ENCODE data around the gene SETD4.
"Not testable (repeated sequence)": the region's sequence is repeated elsewhere in the genome, so short reads cannot be mapped to it uniquely, and the experiment has no call there.

Gene SETD4

DNA sequence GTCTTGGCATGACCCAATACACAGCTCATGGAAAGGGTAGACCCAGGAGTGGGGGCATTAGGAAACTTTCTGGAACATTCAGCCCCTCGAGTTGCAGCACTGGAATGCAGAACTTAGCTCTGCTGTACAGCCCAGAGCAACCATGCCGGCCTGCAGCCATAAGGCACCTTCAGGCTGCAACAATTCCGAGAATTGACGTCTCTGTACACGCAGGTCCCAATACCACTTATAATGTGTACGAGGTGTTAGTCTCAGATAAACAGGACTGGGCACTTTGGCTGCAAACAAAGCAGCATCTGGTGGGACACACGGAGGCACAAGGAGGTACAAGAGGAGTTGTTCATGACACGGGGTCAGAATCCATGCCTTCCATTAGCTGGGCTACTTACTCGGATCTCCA, 17.4 kb upstream of the SETD4 start:
- no peak for DNase-seq (ENCODE audit: low read depth)

DNA sequence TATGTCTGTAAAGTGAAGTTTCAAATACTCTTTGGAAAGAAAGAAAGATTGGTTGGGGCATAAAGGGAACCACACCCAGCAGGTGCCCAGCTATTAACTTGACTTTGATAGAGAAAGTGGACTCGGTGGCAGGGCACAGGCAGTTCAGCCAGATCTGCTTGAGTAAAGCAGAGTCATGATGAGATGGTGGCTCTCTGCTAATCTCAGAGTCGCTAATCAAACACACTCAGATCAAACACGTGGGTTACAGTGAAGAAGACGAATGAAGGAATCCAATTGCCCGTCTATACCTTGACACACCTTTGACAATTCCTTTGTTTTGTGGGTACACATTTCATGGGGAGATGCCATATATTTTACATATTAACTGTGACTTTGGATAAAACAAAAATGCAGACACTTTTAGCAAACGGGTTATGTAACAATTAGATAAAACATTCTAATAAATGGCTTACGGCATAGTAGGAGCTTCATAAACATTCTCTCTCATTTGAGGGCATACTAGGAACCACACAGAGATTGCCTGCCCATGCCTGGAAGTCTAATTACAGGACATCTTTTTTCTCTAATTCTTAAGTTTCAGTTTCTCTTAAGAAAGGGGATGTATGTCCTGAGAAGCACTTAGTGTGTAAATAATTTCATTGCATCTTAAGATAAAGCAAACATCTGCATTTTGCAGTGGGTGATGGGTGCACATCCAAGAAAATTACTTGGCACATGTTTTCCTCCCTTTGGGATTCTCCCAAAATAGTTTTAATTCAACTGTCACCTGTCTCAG, 16.7 kb upstream of the SETD4 start:
- no peak for DNase-seq (ENCODE audit: low read depth)

DNA sequence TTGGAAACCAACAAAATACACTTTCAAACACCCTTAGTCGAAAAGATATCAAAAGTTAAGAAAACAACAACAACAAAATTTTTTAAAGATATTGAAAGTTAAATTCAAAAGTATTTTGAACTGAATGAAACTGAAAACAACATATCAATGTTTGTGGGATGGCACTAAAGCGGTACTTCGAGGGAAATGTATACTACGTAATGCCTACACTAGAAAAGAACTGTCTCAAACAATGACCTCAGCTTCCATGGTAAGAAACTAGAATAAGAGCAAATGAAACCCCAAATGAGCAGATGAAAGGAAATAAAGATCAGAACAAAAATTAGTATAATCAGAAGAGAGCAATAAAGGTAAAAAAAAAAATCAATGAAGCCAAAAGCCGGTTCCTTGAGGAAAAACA, 15.6 kb upstream of the SETD4 start:
- no peak for DNase-seq (ENCODE audit: low read depth)

DNA sequence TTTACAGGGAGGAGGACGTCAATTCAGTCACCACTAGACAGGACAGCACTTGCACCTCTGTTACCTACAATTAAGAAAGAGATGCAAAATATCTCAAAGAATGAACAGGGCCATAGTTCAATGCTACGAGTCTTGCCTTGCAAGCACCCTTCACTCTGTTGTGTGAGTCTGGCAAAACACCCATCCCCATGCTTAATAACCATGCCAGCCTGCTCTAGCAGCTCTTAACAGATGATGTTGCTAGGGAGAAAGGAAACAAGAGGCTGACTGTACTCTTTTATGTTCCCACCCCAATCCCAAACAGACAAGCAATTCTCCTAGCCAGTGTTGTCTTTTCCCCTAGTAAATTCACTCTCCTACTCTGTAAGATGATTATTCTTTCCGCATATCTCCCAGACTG, 14.8 kb upstream of the SETD4 start:
- no peak for DNase-seq (ENCODE audit: low read depth)

DNA sequence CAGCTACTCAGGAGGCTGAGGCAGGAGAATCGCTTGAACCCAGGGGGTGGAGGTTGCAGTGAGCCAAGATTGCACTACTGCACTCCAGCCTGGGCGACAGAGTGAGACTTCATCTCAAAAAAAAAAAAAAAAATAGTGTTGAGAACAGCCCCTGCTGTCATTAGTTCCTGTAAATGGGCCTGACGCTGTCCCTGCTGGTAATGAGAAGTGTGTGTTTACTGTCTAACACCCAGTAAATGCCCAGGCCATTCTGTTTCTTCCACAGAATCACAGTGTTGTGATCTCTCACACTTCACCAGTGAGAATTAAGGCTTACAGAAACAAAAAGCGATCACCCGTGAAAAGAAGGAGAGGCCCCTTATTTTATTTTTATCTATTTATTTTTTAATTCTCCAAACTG, 13.6 kb upstream of the SETD4 start:
- DNase-seq (ENCODE audit: low read depth) = not testable (repeated sequence)

DNA sequence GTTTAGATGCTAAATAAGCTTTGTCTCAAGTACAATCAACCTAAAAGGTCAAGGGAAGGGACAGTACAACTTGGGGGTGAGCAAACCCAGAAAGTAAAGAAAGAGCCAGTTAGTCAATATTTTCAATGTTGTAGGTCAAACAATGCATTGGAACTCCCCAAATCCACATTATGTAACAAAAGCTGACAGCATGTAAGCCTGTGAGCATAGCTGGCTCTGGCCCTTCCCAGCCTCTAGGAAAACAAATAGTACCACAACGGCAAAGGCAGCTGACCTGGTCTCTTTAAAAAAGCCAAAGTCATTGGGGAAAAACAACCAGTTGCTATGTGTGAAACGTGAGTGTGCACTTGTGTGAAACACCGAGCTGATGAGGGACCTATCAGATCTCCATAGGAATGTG, 12.9 kb upstream of the SETD4 start:
- DNase-seq (ENCODE audit: low read depth) = no peak

DNA sequence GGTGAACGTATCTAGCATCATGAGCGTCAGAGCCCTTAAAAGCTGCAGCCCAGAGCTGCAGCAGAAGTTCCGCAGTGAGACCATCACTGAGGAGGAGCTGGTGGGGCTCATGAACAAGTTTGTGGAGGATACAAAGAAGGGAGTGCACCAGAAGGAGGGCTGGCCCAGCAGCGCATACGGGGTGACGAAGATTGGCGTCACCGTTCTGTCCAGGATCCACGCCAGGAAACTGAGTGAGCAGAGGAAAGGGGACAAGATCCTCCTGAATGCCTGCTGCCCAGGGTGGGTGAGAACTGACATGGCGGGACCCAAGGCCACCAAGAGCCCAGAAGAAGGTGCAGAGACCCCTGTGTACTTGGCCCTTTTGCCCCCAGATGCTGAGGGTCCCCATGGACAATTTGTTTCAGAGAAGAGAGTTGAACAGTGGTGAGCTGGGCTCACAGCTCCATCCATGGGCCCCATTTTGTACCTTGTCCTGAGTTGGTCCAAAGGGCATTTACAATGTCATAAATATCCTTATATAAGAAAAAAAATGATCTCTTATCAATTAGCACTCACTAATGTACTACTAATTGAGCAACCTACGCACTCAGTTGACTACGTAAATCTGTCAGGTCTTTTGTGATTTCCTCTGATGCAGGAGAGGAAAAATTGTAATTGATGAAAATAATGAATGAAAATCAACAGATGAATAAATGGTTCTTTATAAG, 12.3 kb upstream of the SETD4 start:
- DNase-seq (ENCODE audit: low read depth) = no peak

DNA sequence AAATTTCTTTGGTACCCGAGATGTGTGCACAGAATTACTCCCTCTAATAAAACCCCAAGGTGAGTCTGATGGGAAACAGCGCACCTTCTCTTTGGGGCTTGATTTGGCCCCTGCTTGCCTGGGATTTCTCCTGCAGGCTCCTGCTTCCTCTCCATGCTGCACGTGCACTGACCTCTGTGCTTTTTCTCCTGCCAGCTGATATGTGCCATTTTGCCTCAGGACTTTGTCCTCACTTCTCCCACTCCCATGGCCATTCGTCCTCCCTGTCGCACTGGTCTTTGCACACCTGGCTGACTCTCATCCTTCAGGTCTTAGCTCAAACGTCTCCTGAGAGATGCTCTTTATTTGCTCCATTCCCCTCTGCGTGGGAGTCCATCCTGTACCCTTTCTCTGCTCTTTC, 10.7 kb upstream of the SETD4 start:
- DNase-seq (ENCODE audit: low read depth) = no peak

DNA sequence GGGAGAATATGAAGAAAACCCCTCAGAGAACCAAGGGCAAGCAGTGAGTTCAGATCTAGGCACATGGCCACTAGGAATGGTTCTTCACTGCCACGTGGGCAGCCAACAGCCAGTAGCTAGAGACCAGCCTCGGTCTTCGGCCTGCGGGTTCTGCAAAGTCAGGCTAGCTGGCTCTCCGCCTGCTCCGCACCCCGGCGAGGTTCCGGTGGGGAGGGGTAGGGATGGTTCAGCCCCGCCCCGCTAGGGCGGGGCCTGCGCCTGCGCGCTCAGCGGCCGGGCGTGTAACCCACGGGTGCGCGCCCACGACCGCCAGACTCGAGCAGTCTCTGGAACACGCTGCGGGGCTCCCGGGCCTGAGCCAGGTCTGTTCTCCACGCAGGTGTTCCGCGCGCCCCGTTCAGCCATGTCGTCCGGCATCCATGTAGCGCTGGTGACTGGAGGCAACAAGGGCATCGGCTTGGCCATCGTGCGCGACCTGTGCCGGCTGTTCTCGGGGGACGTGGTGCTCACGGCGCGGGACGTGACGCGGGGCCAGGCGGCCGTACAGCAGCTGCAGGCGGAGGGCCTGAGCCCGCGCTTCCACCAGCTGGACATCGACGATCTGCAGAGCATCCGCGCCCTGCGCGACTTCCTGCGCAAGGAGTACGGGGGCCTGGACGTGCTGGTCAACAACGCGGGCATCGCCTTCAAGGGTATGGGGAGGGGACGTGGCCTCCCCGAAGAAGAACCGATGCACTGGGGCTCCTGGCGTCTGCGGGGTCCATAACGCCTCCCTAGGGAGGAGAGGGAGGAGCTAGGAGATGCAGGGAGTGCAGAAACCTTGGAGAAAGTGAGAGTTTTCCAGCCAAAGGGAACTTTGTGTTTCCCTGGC, 9.6 kb upstream of the SETD4 start, which contains the start of gene CBR1:
CBR1 (plus strand) TSS at position 312 of the 871 bp plus-strand sequence; CDS start at position 404, 92 bp downstream.
- peak; percentile 84 for DNase-seq (ENCODE audit: low read depth)

DNA sequence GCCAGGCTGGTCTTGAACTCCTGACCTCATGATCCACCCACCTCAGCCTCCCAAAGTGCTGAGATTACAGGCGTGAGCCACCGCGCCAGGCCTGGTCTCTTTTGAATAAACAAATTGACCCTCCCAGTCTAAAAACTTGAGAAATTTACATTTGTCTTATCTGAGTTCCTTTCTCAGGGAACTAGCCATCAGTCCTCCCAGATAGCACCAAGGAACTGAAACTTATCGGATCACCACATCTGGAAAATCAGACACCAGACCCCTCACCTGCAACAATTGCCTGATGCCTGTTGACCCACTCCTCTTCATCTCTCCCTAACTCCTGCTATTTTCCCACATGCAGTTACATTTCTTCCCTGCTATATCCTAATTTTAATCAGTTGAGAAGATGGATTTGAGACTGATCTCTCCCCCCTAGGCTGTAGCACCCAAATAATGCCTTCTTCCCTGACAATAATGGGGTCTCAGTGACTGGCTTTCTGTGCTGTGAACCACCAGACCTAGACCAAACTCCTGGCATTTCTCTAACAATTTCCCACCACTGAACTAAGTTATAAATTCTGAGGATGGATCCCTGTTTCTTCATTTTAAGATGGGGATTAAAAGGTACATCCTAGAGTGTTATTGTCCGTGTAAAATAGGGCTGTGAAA, 8.5 kb upstream of the SETD4 start:
- DNase-seq (ENCODE audit: low read depth) = no peak

DNA sequence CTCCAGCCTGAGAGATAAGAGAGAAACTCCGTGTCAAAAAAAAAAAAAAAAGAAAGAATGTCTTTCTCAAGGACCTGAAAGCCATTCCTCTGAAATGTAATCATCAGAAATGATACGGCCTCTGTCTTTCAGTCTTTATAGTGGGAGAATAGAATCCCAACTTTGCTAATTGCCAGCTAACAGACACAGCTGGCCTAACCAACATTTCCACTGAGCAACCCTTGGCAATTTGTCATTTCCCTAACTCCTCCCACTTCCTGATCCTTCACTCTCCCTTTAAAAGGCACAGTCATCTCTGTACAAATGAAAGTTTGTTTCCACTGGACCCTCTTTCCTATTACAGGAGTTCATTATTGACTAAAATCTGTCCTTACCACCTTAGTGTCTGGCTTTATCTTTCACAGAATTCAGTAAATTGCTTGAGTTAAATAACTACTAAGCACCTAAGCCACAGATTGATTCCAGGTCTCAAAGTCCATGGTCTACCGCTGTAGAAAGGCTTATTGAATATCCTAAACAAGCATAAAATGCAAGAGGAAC, 5.2 kb upstream of the SETD4 start:
- DNase-seq (ENCODE audit: low read depth) = no peak

DNA sequence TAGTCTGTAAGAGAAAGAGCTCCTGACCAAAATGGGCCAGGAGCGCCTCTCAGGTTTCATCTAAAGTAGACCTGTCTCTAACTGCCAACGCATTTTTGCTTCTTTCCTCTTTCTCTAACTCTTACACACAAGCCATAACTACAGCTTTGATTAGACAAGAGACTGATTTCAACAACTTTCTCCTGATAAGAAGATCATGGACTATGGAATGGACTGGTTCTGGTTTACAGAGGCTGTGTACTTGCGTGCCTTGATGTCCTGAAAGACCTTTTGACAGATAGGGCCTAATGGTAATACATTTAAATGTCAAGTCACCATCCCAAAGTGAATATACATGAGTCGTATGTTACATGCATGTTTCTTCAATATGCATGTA, 3.7 kb upstream of the SETD4 start:
- no peak for DNase-seq (ENCODE audit: low read depth)

DNA sequence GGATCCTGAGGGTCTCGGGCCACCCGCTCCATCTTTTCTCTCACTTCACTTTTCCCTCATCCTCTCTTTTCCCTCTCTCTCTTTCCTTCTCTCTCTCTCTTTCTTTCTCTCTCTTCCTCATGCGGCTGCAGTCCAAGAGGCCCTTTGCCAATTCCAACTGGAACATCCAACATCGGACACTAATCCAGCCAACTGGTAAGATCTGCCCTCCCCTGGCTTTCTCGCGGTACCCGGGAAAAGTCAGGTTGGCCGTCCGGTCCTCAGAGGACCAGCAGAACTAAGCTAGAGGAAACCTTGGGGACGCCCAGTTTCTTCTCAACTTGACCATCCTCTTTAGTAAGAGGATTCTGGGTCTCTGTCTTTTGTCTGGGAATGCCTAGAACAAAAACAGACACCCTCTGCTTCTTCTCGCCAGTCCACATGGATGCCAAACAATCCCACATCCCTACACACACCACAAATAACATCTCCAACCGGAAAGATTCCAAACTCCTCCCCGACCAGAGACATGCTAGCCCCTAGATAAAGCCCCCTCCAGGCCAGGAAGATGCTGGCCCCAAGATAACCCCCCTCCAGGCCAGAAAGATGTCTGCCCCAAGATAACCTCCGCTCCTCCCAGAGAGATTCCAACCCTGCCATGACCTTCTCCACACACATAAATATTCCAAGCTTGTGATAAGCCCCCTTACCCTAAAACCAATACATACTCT, 3.2 kb upstream of the SETD4 start:
- no peak for DNase-seq (ENCODE audit: low read depth)

DNA sequence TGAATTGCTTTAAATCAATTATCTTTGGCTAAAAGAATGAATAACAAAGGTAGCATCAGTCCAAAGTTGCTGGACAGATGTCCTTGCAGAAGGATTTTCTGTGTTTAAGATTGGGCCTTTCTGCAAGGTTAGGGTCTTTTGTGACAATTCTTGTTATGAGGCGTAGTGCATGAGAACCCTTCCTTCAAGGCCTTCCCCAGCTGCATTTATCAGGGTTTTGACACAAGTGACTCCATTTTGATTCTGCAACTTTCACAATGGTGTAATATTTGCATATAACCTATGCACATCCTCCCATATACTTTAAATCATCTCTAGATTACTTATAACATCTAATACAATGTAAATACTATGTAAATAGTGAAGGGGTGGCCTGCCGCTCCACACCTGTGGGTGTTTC, 1.1 kb upstream of the SETD4 start:
- DNase-seq (ENCODE audit: low read depth) = no peak

DNA sequence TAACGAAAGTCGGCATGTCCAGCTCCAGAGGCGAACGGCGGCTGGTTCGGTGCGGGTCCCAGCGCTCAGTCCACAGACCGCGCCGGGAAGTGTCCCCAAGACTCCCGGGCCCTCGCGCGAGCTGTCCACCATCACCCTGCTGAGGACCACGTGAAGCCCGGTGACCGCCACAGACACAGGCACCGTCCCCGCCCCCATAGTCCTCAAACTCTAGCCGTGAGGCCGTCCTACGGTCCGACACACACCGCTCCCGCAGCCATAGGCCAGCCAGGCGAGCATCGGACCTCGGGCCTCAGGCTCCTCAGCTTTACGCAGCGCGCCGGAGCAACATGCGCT, 535 bp downstream of the SETD4 start:
- no peak for DNase-seq (ENCODE audit: low read depth)

DNA sequence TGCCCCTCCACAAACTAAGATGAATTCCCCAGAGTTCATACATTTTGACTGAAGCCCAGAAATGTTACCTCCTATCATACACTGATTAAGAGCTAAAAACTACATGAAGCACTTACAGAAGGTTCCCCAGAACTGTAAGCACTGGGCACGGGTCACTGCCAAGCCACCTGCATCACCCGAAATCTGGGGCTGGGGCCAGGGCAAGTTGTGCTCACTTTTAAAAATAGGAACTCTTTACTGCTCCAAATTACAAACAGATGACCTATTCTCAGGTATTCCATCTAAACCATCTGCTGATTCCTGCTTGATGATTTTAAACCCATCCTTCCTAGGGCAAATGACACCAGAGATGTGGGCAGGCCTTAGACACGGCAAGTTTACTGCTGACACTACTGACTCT, 4.8 kb downstream of the SETD4 start:
- no peak for DNase-seq (ENCODE audit: low read depth)

DNA sequence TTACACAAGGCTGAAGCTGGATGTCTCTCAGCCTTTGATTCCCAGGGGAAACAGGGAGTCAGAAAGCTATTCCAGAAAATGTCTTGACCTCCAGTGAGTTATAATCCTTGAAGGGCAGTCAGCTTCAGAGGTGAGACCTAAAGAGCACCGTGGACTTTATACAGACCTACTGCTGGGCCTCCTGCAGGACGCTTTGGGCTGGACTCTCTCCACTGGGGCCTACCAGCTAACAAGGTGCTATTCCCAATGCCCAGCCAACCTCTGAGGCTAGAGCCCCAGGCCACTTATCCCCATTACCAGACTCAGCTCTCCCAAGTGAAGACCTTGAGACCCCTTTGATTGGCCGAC, 6.6 kb downstream of the SETD4 start:
- DNase-seq (ENCODE audit: low read depth) = no peak

DNA sequence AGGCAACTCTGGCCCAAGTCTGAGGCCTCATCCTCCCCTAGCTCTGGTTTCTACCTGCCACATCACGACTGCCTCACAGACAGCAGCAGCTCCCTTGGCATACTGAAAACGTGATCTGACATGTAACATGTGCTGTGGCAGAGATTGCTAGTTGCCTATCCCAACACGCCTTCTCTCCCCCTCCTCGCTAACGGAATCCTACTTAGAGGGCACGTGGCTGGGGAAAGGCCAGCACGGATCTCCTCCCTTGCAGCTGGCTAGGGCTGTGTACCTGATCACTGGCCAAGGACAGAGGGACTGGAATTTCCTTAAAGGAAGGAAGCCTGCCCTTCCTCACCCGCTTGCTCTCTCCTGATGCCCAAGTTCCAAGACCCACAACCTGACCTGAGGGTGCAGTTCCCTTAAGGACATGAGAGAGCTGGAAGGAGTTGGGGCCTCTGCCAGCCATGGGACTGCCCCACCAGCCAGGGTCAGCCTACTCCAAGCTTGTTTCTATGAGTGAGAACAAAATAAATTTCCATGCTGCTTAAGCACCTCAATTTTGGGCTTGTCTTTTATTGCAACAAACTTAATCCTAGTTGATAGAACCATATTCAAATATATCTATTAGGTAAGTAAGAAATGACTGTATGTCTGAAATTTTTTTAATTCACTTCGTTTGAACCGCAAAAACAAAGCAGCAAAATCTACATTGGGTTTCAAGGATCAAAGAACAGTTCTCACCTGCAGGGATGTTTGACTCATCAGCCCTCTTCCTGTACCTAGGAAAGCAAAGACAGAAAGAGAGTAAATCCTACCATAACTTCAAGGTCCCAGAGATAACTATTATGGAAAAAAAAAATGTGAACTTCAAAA, 7.2 kb downstream of the SETD4 start:
- DNase-seq (ENCODE audit: low read depth) = no peak

DNA sequence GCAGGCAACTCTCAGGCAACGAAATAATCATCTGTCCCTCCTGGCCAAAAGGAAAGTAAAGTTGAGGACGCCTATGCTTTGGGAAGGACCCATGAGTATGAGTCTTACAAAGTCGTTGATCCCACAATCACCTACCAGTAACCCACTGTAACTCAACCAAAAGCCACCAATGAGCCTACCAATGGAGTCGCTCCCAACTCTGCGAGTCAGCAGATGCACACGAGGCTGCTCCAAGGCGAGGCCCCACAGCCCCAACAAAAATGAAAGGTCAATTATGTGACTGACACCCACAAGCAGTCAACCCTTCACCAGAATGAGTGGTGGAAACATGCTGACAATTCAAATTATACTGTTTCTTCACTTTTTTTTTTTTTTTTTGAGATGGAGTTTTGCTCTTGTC, 12.0 kb downstream of the SETD4 start:
- DNase-seq (ENCODE audit: low read depth) = no peak

DNA sequence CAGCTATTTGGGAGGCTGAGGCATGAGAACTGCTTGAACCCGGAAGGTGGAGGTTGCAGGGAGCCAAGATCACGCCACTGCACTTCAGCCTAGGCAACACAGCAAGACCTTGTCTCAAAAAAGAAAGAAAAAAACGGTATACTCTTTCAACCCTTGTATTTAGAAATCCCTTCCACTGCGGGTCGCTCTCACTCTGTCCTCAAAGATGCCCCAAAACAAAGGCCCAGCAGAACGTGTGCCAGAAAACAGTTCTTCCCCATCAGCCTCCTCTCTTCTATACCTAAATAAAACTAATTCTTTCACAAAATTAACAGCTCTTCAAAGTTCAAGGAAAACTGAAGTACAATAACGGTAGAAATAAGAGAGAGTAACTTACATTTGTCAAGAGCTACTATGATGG, 13.2 kb downstream of the SETD4 start:
- DNase-seq (ENCODE audit: low read depth) = no peak

DNA sequence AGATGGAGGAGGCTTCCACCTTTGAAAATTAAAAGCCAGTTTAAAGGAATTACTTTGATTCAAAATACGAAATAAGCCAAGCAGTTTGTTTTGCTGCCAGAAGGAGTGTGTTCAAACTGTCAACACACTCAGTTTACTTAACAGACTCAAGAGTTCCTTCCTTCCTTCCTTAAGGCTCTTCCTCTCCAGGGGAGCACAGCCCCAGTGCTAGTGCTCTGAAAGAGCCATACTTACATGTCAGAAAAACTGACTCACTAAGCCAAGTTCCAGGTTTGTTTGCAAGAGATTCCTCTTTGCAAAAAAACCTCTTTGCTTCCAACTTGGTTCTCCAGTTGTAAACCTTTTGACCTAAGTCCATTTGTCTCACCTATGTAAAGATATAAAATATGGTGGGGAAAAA, 14.3 kb downstream of the SETD4 start:
- no peak for DNase-seq (ENCODE audit: low read depth)

Data from activated T-helper 1 cell treated with Interleukin-2 at 50 U/mL for 16 hours (primary cell).